ENCODE measurements around the gene PLAAT2.

The PLAAT2 gene

GRCh38 chr11:63531074-63531792 lies 31.9 kb downstream of the PLAAT2 start:
- TF ChIP-seq SIN3A (IDR thresholded peaks at IDR 0.05; ENCODE audit: borderline replicate concordance, insufficient read depth, low read length) = 0 out of 2 replicates have a peak, but pooled peaks have one; percentile 22

DNA sequence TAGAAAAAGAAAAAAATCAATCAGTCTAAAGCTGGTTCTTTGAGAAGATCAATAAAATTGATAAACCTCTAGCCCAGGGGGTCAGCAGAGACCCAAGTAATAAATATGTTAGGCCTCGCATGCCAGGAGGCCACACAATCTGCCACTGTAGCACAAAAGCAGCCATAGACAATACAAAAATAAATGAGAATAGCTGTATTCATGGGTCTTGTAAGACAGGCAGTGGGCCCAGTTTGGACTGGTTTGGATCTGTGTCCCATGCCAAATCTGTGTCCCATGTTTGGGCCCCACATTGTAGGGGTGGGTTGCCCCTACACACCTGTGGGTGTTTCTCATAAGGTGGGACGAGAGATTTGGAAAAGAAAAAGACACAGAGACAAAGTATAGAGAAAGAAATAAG lies 33.2 kb downstream of the PLAAT2 start:
- TF ChIP-seq TAF1 (IDR thresholded peaks at IDR 0.05; ENCODE audit: borderline replicate concordance, insufficient read depth, low read length) = no peak
- TF ChIP-seq FOXP2 (optimal IDR thresholded peaks at IDR 0.05; ENCODE audit: borderline replicate concordance, extremely low read depth, extremely low read length, insufficient read depth) = no peak
- TF ChIP-seq POLR2AphosphoS5 (IDR thresholded peaks at IDR 0.05; ENCODE audit: low read depth, low read length) = no peak
- TF ChIP-seq, protein P1, sequence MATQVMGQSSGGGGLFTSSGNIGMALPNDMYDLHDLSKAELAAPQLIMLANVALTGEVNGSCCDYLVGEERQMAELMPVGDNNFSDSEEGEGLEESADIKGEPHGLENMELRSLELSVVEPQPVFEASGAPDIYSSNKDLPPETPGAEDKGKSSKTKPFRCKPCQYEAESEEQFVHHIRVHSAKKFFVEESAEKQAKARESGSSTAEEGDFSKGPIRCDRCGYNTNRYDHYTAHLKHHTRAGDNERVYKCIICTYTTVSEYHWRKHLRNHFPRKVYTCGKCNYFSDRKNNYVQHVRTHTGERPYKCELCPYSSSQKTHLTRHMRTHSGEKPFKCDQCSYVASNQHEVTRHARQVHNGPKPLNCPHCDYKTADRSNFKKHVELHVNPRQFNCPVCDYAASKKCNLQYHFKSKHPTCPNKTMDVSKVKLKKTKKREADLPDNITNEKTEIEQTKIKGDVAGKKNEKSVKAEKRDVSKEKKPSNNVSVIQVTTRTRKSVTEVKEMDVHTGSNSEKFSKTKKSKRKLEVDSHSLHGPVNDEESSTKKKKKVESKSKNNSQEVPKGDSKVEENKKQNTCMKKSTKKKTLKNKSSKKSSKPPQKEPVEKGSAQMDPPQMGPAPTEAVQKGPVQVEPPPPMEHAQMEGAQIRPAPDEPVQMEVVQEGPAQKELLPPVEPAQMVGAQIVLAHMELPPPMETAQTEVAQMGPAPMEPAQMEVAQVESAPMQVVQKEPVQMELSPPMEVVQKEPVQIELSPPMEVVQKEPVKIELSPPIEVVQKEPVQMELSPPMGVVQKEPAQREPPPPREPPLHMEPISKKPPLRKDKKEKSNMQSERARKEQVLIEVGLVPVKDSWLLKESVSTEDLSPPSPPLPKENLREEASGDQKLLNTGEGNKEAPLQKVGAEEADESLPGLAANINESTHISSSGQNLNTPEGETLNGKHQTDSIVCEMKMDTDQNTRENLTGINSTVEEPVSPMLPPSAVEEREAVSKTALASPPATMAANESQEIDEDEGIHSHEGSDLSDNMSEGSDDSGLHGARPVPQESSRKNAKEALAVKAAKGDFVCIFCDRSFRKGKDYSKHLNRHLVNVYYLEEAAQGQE (IDR thresholded peaks at IDR 0.05; ENCODE audit: insufficient read depth in 1 of 2, low read depth in 2 of 2, low read length in 2 of 2) = no peak
- TF ChIP-seq SIN3A (IDR thresholded peaks at IDR 0.05; ENCODE audit: borderline replicate concordance, insufficient read depth, low read length) = no peak

DNA sequence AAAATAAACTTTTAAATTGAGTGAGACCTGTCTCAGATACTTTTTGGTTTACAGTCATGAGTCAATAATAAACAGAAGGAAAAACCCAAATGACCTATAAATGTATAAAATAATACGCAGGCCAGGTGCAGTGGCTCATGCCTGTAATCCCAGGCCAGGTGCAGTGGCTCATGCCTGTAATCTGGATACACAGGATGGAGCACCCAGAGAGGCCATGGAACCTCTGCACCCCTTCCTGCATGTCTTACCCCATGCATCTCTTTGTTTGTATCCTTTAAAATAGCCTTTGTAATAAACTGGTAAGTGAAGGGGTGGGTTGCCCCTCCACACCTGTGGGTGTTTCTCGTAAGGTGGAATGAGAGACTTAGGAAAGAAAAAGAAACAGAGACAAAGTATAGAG lies 35.5 kb downstream of the PLAAT2 start:
- no peak for TF ChIP-seq POLR2AphosphoS5 (IDR thresholded peaks at IDR 0.05; ENCODE audit: low read depth, low read length)
- TF ChIP-seq, protein P1 (IDR thresholded peaks at IDR 0.05; ENCODE audit: insufficient read depth in 1 of 2, low read depth in 2 of 2, low read length in 2 of 2) = no peak
- TF ChIP-seq SIN3A (IDR thresholded peaks at IDR 0.05; ENCODE audit: borderline replicate concordance, insufficient read depth, low read length) = no peak
- no peak for TF ChIP-seq FOXP2 (optimal IDR thresholded peaks at IDR 0.05; ENCODE audit: borderline replicate concordance, extremely low read depth, extremely low read length, insufficient read depth)
- no peak for TF ChIP-seq TAF1 (IDR thresholded peaks at IDR 0.05; ENCODE audit: borderline replicate concordance, insufficient read depth, low read length)

DNA sequence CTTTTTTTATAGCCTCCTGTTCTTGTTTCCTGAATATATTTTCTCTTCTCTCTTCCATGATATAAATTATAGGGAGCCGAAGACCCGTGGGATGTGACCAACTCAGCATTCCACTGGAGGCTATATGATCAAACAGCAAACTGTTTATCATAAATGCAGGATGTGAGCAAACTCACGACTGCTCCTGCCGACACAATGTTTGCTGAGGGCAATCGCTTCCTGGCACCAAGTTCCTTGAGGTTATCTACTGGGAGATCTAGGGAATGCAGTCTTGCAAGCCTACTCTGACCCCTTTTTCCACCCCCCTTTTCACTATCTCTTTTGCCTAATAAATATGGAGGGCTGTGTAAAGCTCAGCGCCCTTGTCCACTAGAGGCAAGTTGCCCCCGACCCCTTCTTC lies 40.0 kb downstream of the PLAAT2 start:
- TF ChIP-seq FOXP2 (optimal IDR thresholded peaks at IDR 0.05; ENCODE audit: borderline replicate concordance, extremely low read depth, extremely low read length, insufficient read depth) (no peak), SIN3A (IDR thresholded peaks at IDR 0.05; ENCODE audit: borderline replicate concordance, insufficient read depth, low read length) (no peak), TAF1 (IDR thresholded peaks at IDR 0.05; ENCODE audit: borderline replicate concordance, insufficient read depth, low read length) (no peak), POLR2AphosphoS5 (IDR thresholded peaks at IDR 0.05; ENCODE audit: low read depth, low read length) (no peak)
- TF ChIP-seq, protein P1 (IDR thresholded peaks at IDR 0.05; ENCODE audit: insufficient read depth in 1 of 2, low read depth in 2 of 2, low read length in 2 of 2) = no peak

GRCh38 chr11:63521896-63522295 lies 41.3 kb downstream of the PLAAT2 start:
- TF ChIP-seq POLR2AphosphoS5 (IDR thresholded peaks at IDR 0.05; ENCODE audit: low read depth, low read length) = no peak
- TF ChIP-seq, protein P1 (IDR thresholded peaks at IDR 0.05; ENCODE audit: insufficient read depth in 1 of 2, low read depth in 2 of 2, low read length in 2 of 2) = no peak
- TF ChIP-seq SIN3A (IDR thresholded peaks at IDR 0.05; ENCODE audit: borderline replicate concordance, insufficient read depth, low read length) = no peak
- TF ChIP-seq FOXP2 (optimal IDR thresholded peaks at IDR 0.05; ENCODE audit: borderline replicate concordance, extremely low read depth, extremely low read length, insufficient read depth) = no peak
- no peak for TF ChIP-seq TAF1 (IDR thresholded peaks at IDR 0.05; ENCODE audit: borderline replicate concordance, insufficient read depth, low read length)

Data from PFSK-1 (cell line).